Vagina (tissue), 2 donors: ENCODE measurements around the gene MAML2. TPM values are rescaled to one million over a fixed set of nuclear protein-coding genes. Genes with fewer than 3 reads are reported as not detected.

Experiments
- DNase-seq, 2 donors: peaks; one replicate each; pipeline ENCODE4 v3.0.0-alpha.2; 2017; ENCODE audit errors: extremely low spot score in 2 of 2
- H3K27ac ChIP-seq: fragments of 200-600 bp; sonication (generic); one replicate; pipeline ENCODE4 v1.5.1; 2019
- H3K27me3 ChIP-seq: fragments of 200-600 bp; sonication (generic); one replicate; pipeline ENCODE4 v1.5.1; 2019
- H3K36me3 ChIP-seq, 2 donors: fragments of 200-600 bp; sonication (generic); one replicate each; pipeline ENCODE4 v1.5.1; 2017 to 2019
- H3K4me1 ChIP-seq: fragments of 200-600 bp; sonication (generic); one replicate; pipeline ENCODE4 v1.5.1; 2019
- H3K4me3 ChIP-seq, 2 donors: fragments of 200-600 bp; sonication (generic); 1 replicate in 1 of 2; 2 replicates in 1 of 2; pipeline ENCODE4 v1.5.1; 2016 to 2019
- H3K9me3 ChIP-seq: fragments of 200-600 bp; sonication (generic); one replicate; pipeline ENCODE4 v1.5.1; 2019
- CTCF ChIP-seq, 3 experiments: fragments of 450-650 bp in 2 of 3; fragments of 200-600 bp in 1 of 3; sonication (generic) in 1 of 3; IDR thresholded peaks; one replicate each; pipeline ENCODE4 v1.5.1; 2017 to 2019; ENCODE audit warnings: antibody characterized with exemption in 3 of 3, mild to moderate bottlenecking in 2 of 3, moderate library complexity in 2 of 3
- POLR2A ChIP-seq, 2 donors: fragments of 450-650 bp; IDR thresholded peaks; one replicate each; pipeline ENCODE4 v1.6.1; 2017; ENCODE audit warnings: antibody characterized with exemption in 2 of 2, mild to moderate bottlenecking in 2 of 2, moderate library complexity in 2 of 2
- POLR2AphosphoS5 ChIP-seq, 2 donors: sonication (generic); formaldehyde crosslinking; IDR thresholded peaks; one replicate each; pipeline ENCODE4 v1.9.0; 2017; ENCODE audit warnings: antibody characterized with exemption in 2 of 2, mild to moderate bottlenecking in 2 of 2, low read depth in 1 of 2; ENCODE audit not compliant: insufficient read depth in 1 of 2
- intact Hi-C: fragments of 100-400 bp; cut with DNase I; formaldehyde crosslinking; loops from one replicate; pipeline ENCODE4 v1.15.1; 2023
- total RNA-seq: library from RNA; depleted of rRNA; stranded (reverse); fragments of >200 nt; gene quantifications from one replicate; pipeline ENCODE4 v1.2.3, GENCODE V29; 2016

MAML2 gene
- total RNA-seq, 1 donor from 2014 or later, result 36.3 TPM

GRCh38 chr11:96167787-96168186, 175.2 kb downstream of the MAML2 start:
- Histone ChIP-seq H3K27ac (peak overlapping the region; percentile 50), H3K4me3 (no peak overlapping the region), H3K9me3 (no peaks in the 10 kb centered on the region), H3K4me1 (peaks cover 41% of the 10 kb centered on the region), H3K27me3 (no peaks in the 10 kb centered on the region), H3K36me3 (no peaks in the 10 kb centered on the region)
- TF ChIP-seq POLR2A (IDR thresholded peaks at IDR 0.05) (no peak), CTCF (IDR thresholded peaks at IDR 0.05) (no peak), POLR2AphosphoS5 (IDR thresholded peaks at IDR 0.05; ENCODE audit: insufficient read depth in 1 of 2, low read depth in 1 of 2) (no peak)
- intact Hi-C loops, result no loop called here
- no peak for DNase-seq

- H3K36me3 ChIP-seq, result no peaks in the 10 kb centered on the region
- H3K27me3 ChIP-seq, result no peaks in the 10 kb centered on the region
- peak overlapping the region; percentile 50 for H3K27ac ChIP-seq
- H3K4me1 ChIP-seq, result peaks cover 46% of the 10 kb centered on the region
- no peak for DNase-seq
- intact Hi-C loops, result no loop called here
- H3K9me3 ChIP-seq, result no peaks in the 10 kb centered on the region
- TF ChIP-seq CTCF (IDR thresholded peaks at IDR 0.05) (no peak), POLR2AphosphoS5 (IDR thresholded peaks at IDR 0.05; ENCODE audit: insufficient read depth in 1 of 2, low read depth in 1 of 2) (no peak), POLR2A (IDR thresholded peaks at IDR 0.05) (no peak)
- H3K4me3 ChIP-seq, result no peak overlapping the region
Observed at GRCh38 chr11:96167203-96167758, 175.7 kb downstream of the MAML2 start.

GRCh38 chr11:96162816-96163499, 180.0 kb downstream of the MAML2 start:
- Histone ChIP-seq H3K27me3 (no peaks in the 10 kb centered on the region), H3K4me3 (no peak overlapping the region), H3K36me3 (no peaks in the 10 kb centered on the region), H3K27ac (peak overlapping the region; percentile 62), H3K4me1 (peaks cover 40% of the 10 kb centered on the region), H3K9me3 (no peaks in the 10 kb centered on the region)
- intact Hi-C loops, result no loop called here
- TF ChIP-seq POLR2A (IDR thresholded peaks at IDR 0.05), result no peak
- TF ChIP-seq POLR2AphosphoS5 (IDR thresholded peaks at IDR 0.05; ENCODE audit: insufficient read depth in 1 of 2, low read depth in 1 of 2), result peak in 1 of 2 donors; percentile 66
- TF ChIP-seq CTCF (IDR thresholded peaks at IDR 0.05), result no peak
- DNase-seq, result no peak

- H3K4me3 ChIP-seq, result no peak overlapping the region
- TF ChIP-seq POLR2AphosphoS5 (IDR thresholded peaks at IDR 0.05; ENCODE audit: insufficient read depth in 1 of 2, low read depth in 1 of 2) (peak; percentile 15 to 23), POLR2A (IDR thresholded peaks at IDR 0.05) (no peak), CTCF (IDR thresholded peaks at IDR 0.05) (no peak)
- H3K27me3 ChIP-seq, result no peaks in the 10 kb centered on the region
- DNase-seq, result no peak
- H3K4me1 ChIP-seq, result peaks cover 37% of the 10 kb centered on the region
- H3K36me3 ChIP-seq, result no peaks in the 10 kb centered on the region
- no peaks in the 10 kb centered on the region for H3K9me3 ChIP-seq
- intact Hi-C loops, result no loop called here
- H3K27ac ChIP-seq, result peak overlapping the region; percentile 66
Observed at GRCh38 chr11:96161307-96162089, 181.5 kb downstream of the MAML2 start.
